HepG2 (cell line): ENCODE measurements around the gene GNAI2. TPM values are rescaled to one million over a fixed set of nuclear protein-coding genes. Genes with fewer than 3 reads are reported as not detected.
A peak's percentile ranks its signal among the peaks of the same experiment; 100 is the strongest.

Experiments
- ATRX ChIP-seq: sonication (generic); formaldehyde crosslinking; IDR thresholded peaks from 2 replicates; pipeline ENCODE4 v1.4.0; 2020; ENCODE audit warnings: missing genetic modification reagents, borderline replicate concordance
- CTCF ChIP-seq: sonication (generic); formaldehyde crosslinking; IDR thresholded peaks from 2 replicates; pipeline ENCODE4 v1.5.0; 2020; ENCODE audit warnings: mild to moderate bottlenecking, missing genetic modification reagents, moderate library complexity
- FOXK2 ChIP-seq: fragments of 450-650 bp; IDR thresholded peaks from 2 replicates; pipeline ENCODE4 v1.6.1; 2016
- FUBP1 ChIP-seq: sonication (generic); formaldehyde crosslinking; IDR thresholded peaks from 2 replicates; pipeline ENCODE4 v1.5.1; 2020; ENCODE audit warnings: missing genetic modification reagents, mild to moderate bottlenecking, borderline replicate concordance
- LRRFIP1 ChIP-seq: sonication (generic); formaldehyde crosslinking; conservative IDR thresholded peaks from 2 replicates; pipeline ENCODE4 v1.4.0; 2020; ENCODE audit warnings: missing genetic modification reagents
- RFX5 ChIP-seq: IDR thresholded peaks from 2 replicates; pipeline ENCODE4 v1.6.1; 2011; ENCODE audit warnings: low read depth, low read length, improper control_type of control experiment
- TCF12 ChIP-seq, 2 experiments: fragments of 450-650 bp in 1 of 2; sonication (generic) in 1 of 2; formaldehyde crosslinking in 1 of 2; IDR thresholded peaks; 2 replicates each; pipeline versions ENCODE4 v1.6.1 to v1.8.0; 2017 to 2022; ENCODE audit warnings: antibody characterized with exemption in 1 of 2, mild to moderate bottlenecking in 1 of 2, missing genetic modification reagents in 1 of 2, moderate library complexity in 1 of 2
- TEAD3 ChIP-seq: optimal IDR thresholded peaks from 2 replicates; pipeline ENCODE3; 2016; ENCODE audit warnings: borderline replicate concordance
- ZBTB49 ChIP-seq: sonication (generic); formaldehyde crosslinking; IDR thresholded peaks from 2 replicates; pipeline ENCODE4 v1.4.0; 2020; ENCODE audit warnings: missing genetic modification reagents, borderline replicate concordance
- ZNF234 ChIP-seq: sonication (generic); formaldehyde crosslinking; conservative IDR thresholded peaks from 2 replicates; pipeline ENCODE4 v1.5.1; 2020; ENCODE audit warnings: mild to moderate bottlenecking, missing genetic modification reagents
- ZNF251 ChIP-seq: sonication (generic); formaldehyde crosslinking; IDR thresholded peaks from 2 replicates; pipeline ENCODE4 v1.9.0; 2021; ENCODE audit warnings: mild to moderate bottlenecking, missing genetic modification reagents
- ZNF281 ChIP-seq: sonication (generic); formaldehyde crosslinking; IDR thresholded peaks from 2 replicates; pipeline ENCODE4 v1.4.0; 2020; ENCODE audit warnings: missing genetic modification reagents, borderline replicate concordance
- ZNF3 ChIP-seq: IDR thresholded peaks from 2 replicates; pipeline ENCODE4 v1.7.0; 2017; ENCODE audit warnings: inconsistent platforms
- ZNF614 ChIP-seq: IDR thresholded peaks from 2 replicates; pipeline ENCODE4 v1.6.1; 2018; ENCODE audit warnings: missing biosample characterization, missing genetic modification reagents, inconsistent platforms, borderline replicate concordance
- ZNF792 ChIP-seq: IDR thresholded peaks from 2 replicates; pipeline ENCODE4 v1.6.1; 2016
- ZNF883 ChIP-seq: sonication (generic); formaldehyde crosslinking; IDR thresholded peaks from 2 replicates; pipeline ENCODE4 v1.5.1; 2020; ENCODE audit warnings: mild to moderate bottlenecking, missing genetic modification reagents; ENCODE audit errors: not compliant biosample characterization
- ZSCAN21 ChIP-seq: sonication (generic); formaldehyde crosslinking; IDR thresholded peaks from 2 replicates; pipeline ENCODE4 v1.8.0; 2022; ENCODE audit warnings: mild to moderate bottlenecking, missing genetic modification reagents, moderate library complexity, borderline replicate concordance
- polyA plus RNA-seq, 8 experiments: library from polyadenylated mRNA; depleted of rRNA in 3 of 8; stranded (reverse) in 7 of 8; unstranded in 1 of 8; fragments of >200 nt; fragmentation: Illumina TruSeq in 4 of 8; extraction: Trizol in 4 of 8; gene quantifications; 2 replicates each; pipeline versions ENCODE4 v1.2.1 to v1.2.3, GENCODE V29; 2011 to 2016; ENCODE audit warnings: low read depth in 4 of 8, missing spikeins in 1 of 8, mixed read lengths in 1 of 8; ENCODE audit not compliant: insufficient read depth in 1 of 8
- total RNA-seq, 5 experiments: library from RNA; depleted of rRNA; stranded (reverse); fragments of >200 nt; fragmentation: Illumina TruSeq; extraction: Trizol; gene quantifications; 2 replicates each; pipeline ENCODE4 v1.2.3, GENCODE V29; 2016; ENCODE audit warnings: low read depth in 1 of 5

Gene GNAI2
- total and polyA plus RNA-seq, 2 of the 13 experiments (the other 11 are each of a cell fraction or from before 2014, with no cell fraction given) = 51.1 to 66.2 TPM

- TF ChIP-seq LRRFIP1 (CRISPR knock-in tag) (no peak), CTCF (CRISPR knock-in tag) (no peak), ZNF234 (CRISPR knock-in tag) (no peak), ZNF251 (CRISPR knock-in tag) (no peak), ZNF883 (CRISPR knock-in tag) (no peak), RFX5 (no peak), ZNF3 (CRISPR knock-in tag) (no peak), ZNF792 (CRISPR knock-in tag) (no peak), FUBP1 (CRISPR knock-in tag) (no peak), ATRX (CRISPR knock-in tag) (no peak), ZNF614 (CRISPR knock-in tag) (no peak), TEAD3 (CRISPR knock-in tag) (no peak), FOXK2 (no peak), ZSCAN21 (0 out of 2 replicates have a peak, but pooled peaks have one; percentile 41), TCF12 (IDR thresholded peaks at IDR 0.05) (no peak), TCF12 (CRISPR knock-in tag; IDR thresholded peaks at IDR 0.05) (no peak), ZBTB49 (CRISPR knock-in tag) (no peak), ZNF281 (CRISPR knock-in tag) (peak; percentile 49; the same call in 1 of the 2 replicates)
These were observed 27.7 kb downstream of the GNAI2 start (continued) for GRCh38 chr3:50263478-50264382.
